Keratinocyte (primary cell): ENCODE data around the gene S100A2. TPM values are rescaled to one million over a fixed set of nuclear protein-coding genes. Genes with fewer than 3 reads are reported as not detected.
A peak's percentile ranks its signal among the peaks of the same experiment; 100 is the strongest.

Experiments
- DNase-seq: peaks from one replicate; pipeline ENCODE4 v3.0.0-alpha.2; 2011; ENCODE audit warnings: low read depth, missing footprints, low spot score
- FAIRE-seq: peaks from 2 replicates; lab custom pipeline; 2011; peaks lifted over from hg19 to GRCh38; lab: Jason Lieb, UNC
- H2AFZ ChIP-seq: 2 replicates; pipeline ENCODE4 v1.6.0; 2012; ENCODE audit warnings: low read length, control low read depth, inconsistent platforms; ENCODE audit not compliant: control insufficient read depth
- H3K27ac ChIP-seq: 2 replicates; pipeline ENCODE4 v1.5.1; 2011; ENCODE audit warnings: low read length; ENCODE audit not compliant: control insufficient read depth, insufficient read depth
- H3K27me3 ChIP-seq: 3 replicates; pipeline ENCODE4 v1.6.0; 2011; ENCODE audit warnings: low read length; ENCODE audit not compliant: control insufficient read depth, insufficient read depth; ENCODE audit errors: extremely low read depth
- H3K36me3 ChIP-seq, 2 experiments: 2 replicates in 1 of 2; 3 replicates in 1 of 2; pipeline ENCODE4 v1.5.1; 2011; ENCODE audit warnings: low read length in 2 of 2, mild to moderate bottlenecking in 1 of 2; ENCODE audit not compliant: control insufficient read depth in 2 of 2, insufficient read depth in 2 of 2; ENCODE audit errors: extremely low read depth in 1 of 2
- H3K4me1 ChIP-seq: 3 replicates; pipeline ENCODE4 v1.5.1; 2011; ENCODE audit warnings: low read length; ENCODE audit not compliant: control insufficient read depth, insufficient read depth; ENCODE audit errors: extremely low read depth
- H3K4me2 ChIP-seq: 3 replicates; pipeline ENCODE4 v1.6.0; 2011; ENCODE audit warnings: low read depth, low read length; ENCODE audit not compliant: control insufficient read depth, insufficient read depth; ENCODE audit errors: extremely low read depth
- H3K4me3 ChIP-seq, 3 experiments: fragments of 200-600 bp in 1 of 3; sonication (generic) in 1 of 3; 2 replicates in 2 of 3; 3 replicates in 1 of 3; pipeline ENCODE4 v1.5.1; 2011 to 2016; ENCODE audit warnings: low read length in 3 of 3, mild to moderate bottlenecking in 3 of 3, control low read depth in 2 of 3, inconsistent platforms in 1 of 3, low read depth in 1 of 3, mixed read lengths in 1 of 3, mixed run types in 1 of 3, moderate library complexity in 1 of 3; ENCODE audit not compliant: control insufficient read depth in 2 of 3, insufficient read depth in 2 of 3; ENCODE audit errors: extremely low read depth in 1 of 3
- H3K79me2 ChIP-seq: 2 replicates; pipeline ENCODE4 v1.6.0; 2012; ENCODE audit warnings: low read length; ENCODE audit not compliant: control insufficient read depth, insufficient read depth
- H3K9ac ChIP-seq: 3 replicates; pipeline ENCODE4 v1.6.0; 2011; ENCODE audit warnings: low read length; ENCODE audit not compliant: control insufficient read depth, insufficient read depth; ENCODE audit errors: extremely low read depth
- H3K9me1 ChIP-seq: 3 replicates; pipeline ENCODE4 v1.6.0; 2011; ENCODE audit warnings: low read length; ENCODE audit not compliant: control insufficient read depth, insufficient read depth; ENCODE audit errors: extremely low read depth
- H3K9me3 ChIP-seq: 2 replicates; pipeline ENCODE4 v1.5.1; 2012; ENCODE audit warnings: low read depth, low read length; ENCODE audit not compliant: control insufficient read depth
- H4K20me1 ChIP-seq: 3 replicates; pipeline ENCODE4 v1.6.0; 2011; ENCODE audit warnings: low read length; ENCODE audit not compliant: control insufficient read depth, insufficient read depth; ENCODE audit errors: extremely low read depth
- EZH2 ChIP-seq: IDR thresholded peaks from one replicate; pipeline ENCODE4 v1.6.1; 2012; ENCODE audit warnings: inconsistent platforms, mild to moderate bottlenecking, low read length, moderate library complexity
- dilution Hi-C: fragments of 300-500 bp; cut with MboI; formaldehyde crosslinking; loops from one replicate; pipeline ENCODE4 v1.7.0; 2020; ENCODE audit warnings: low sequenced_read_pairs; ENCODE audit not compliant: extremely low pct_ligation_motif_present
- polyA plus RNA-seq, 5 experiments: library from polyadenylated mRNA; depleted of rRNA in 3 of 5; stranded (reverse) in 3 of 5; stranded (forward) in 1 of 5; unstranded in 1 of 5; fragments of >200 nt; gene quantifications; 1 replicate in 1 of 5; 2 replicates in 3 of 5; 3 replicates in 1 of 5; pipeline versions ENCODE4 v1.2.1 to v1.2.3, GENCODE V29; 2011 to 2012; ENCODE audit warnings: missing spikeins in 2 of 5, low read depth in 1 of 5, low replicate concordance in 1 of 5
- TF ChIP-seq, protein P1 (sequence below), 3 experiments: IDR thresholded peaks in 1 of 3; conservative IDR thresholded peaks in 1 of 3; optimal IDR thresholded peaks in 1 of 3; 2 replicates in 2 of 3; 3 replicates in 1 of 3; pipeline versions ENCODE3 to v1.5.1; 2011; ENCODE audit warnings: low read length in 3 of 3, mild to moderate bottlenecking in 3 of 3, moderate library complexity in 2 of 3, control low read depth in 1 of 3, inconsistent platforms in 1 of 3; ENCODE audit not compliant: insufficient read depth in 2 of 3; ENCODE audit errors: extremely low read depth in 1 of 3

S100A2 gene
- polyA plus RNA-seq, 1 donor (not counting 4 experiments of a cell fraction or from before 2014, with no cell fraction given): 12,757 TPM

- Histone ChIP-seq H3K4me3 (no peak overlapping the region), H2AFZ (no peak overlapping the region), H3K9ac (no peak overlapping the region), H3K9me3 (no peaks in the 10 kb centered on the region), H3K27ac (no peak overlapping the region), H3K36me3 (peaks cover 2 to 15% of the 10 kb centered on the region in 2 experiments), H4K20me1 (peaks cover 8% of the 10 kb centered on the region), H3K79me2 (peaks cover 16% of the 10 kb centered on the region), H3K9me1 (no peaks in the 10 kb centered on the region), H3K27me3 (no peaks in the 10 kb centered on the region), H3K4me2 (no peak overlapping the region), H3K4me1 (peaks cover 55% of the 10 kb centered on the region)
- no peak for FAIRE-seq
- no peak for DNase-seq
- no peak for TF ChIP-seq EZH2
- TF ChIP-seq, protein P1, sequence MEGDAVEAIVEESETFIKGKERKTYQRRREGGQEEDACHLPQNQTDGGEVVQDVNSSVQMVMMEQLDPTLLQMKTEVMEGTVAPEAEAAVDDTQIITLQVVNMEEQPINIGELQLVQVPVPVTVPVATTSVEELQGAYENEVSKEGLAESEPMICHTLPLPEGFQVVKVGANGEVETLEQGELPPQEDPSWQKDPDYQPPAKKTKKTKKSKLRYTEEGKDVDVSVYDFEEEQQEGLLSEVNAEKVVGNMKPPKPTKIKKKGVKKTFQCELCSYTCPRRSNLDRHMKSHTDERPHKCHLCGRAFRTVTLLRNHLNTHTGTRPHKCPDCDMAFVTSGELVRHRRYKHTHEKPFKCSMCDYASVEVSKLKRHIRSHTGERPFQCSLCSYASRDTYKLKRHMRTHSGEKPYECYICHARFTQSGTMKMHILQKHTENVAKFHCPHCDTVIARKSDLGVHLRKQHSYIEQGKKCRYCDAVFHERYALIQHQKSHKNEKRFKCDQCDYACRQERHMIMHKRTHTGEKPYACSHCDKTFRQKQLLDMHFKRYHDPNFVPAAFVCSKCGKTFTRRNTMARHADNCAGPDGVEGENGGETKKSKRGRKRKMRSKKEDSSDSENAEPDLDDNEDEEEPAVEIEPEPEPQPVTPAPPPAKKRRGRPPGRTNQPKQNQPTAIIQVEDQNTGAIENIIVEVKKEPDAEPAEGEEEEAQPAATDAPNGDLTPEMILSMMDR (optimal IDR thresholded peaks at IDR 0.05 in 1 of 3, IDR thresholded peaks at IDR 0.05 in 1 of 3, conservative IDR thresholded peaks at IDR 0.05 in 1 of 3; ENCODE audit: extremely low read depth in 1 of 3, insufficient read depth in 2 of 3, low read length in 3 of 3): no peak
- dilution Hi-C loops: no loop called here
Measured at GRCh38 chr1:153531638-153532037, 34.0 kb downstream of the S100A2 start.

DNA sequence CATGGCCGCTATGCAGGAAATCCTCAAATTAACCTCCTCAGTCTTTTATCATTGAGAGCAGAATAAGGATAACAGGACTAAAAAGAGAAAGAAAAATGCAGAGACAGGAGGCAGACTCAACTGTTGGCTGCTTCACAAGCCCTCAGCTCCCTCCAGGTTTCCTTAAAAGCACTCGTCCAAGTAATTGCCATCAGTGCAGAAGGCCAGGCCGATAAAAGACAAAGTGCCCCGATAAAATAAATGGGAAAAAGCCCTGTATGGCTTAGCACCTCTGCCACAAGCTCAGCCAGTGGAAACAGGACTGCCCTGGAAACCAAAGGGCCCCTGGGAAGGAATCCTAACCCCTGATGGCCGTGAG is 38.0 kb downstream of the S100A2 start:
- no peaks in the 10 kb centered on the region for H4K20me1 ChIP-seq
- peak overlapping the region; percentile 86 for H3K4me2 ChIP-seq
- no peaks in the 10 kb centered on the region for H3K9me3 ChIP-seq
- peaks cover 41% of the 10 kb centered on the region for H3K4me1 ChIP-seq
- no peaks in the 10 kb centered on the region for H3K36me3 ChIP-seq
- H2AFZ ChIP-seq: no peak overlapping the region
- dilution Hi-C loops: no loop called here
- no peaks in the 10 kb centered on the region for H3K27me3 ChIP-seq
- peaks cover 2% of the 10 kb centered on the region for H3K9me1 ChIP-seq
- no peak for TF ChIP-seq EZH2
- TF ChIP-seq, protein P1 (optimal IDR thresholded peaks at IDR 0.05 in 1 of 3, IDR thresholded peaks at IDR 0.05 in 1 of 3, conservative IDR thresholded peaks at IDR 0.05 in 1 of 3; ENCODE audit: extremely low read depth in 1 of 3, insufficient read depth in 2 of 3, low read length in 3 of 3): no peak
- no peak overlapping the region for H3K9ac ChIP-seq
- no peak for DNase-seq
- peak overlapping the region; percentile 95 for H3K27ac ChIP-seq
- FAIRE-seq: no peak
- H3K4me3 ChIP-seq: no peak overlapping the region
- H3K79me2 ChIP-seq: no peaks in the 10 kb centered on the region
